Measurements from ENCODE around the gene KLK12. TPM values are rescaled to one million over a fixed set of nuclear protein-coding genes. Genes with fewer than 3 reads are reported as not detected.

Gene KLK12
- total and polyA plus RNA-seq, 11 donors, result not detected

GRCh38 chr19:51003316-51003715, 31.5 kb downstream of the KLK12 start:
- no peak for DNase-seq
- Histone ChIP-seq H3K36me3 (no peaks in the 10 kb centered on the region), H3K9me3 (no peaks in the 10 kb centered on the region), H3K4me1 (no peaks in the 10 kb centered on the region), H3K4me3 (no peak overlapping the region), H3K27me3 (peaks cover 11 to 73% (median 29%) of the 10 kb centered on the region in 9 donors), H3K27ac (no peak overlapping the region)
- intact Hi-C loops (cut with DNase I), result no loop called here
- TF ChIP-seq CTCF (IDR thresholded peaks at IDR 0.05), result no peak
- no peak for TF ChIP-seq POLR2A (IDR thresholded peaks at IDR 0.05)
- WGBS, 4 donors, result 73 to 81% (median 78%) methylated on average over 7 of the region's 7 CpGs
- ATAC-seq, result no peak

GRCh38 chr19:51002542-51003311, 32.1 kb downstream of the KLK12 start:
- ATAC-seq, result no peak
- no peak overlapping the region for H3K27ac ChIP-seq
- intact Hi-C loops (cut with DNase I), result no loop called here
- DNase-seq, result no peak
- H3K4me3 ChIP-seq, result no peak overlapping the region
- WGBS, 4 donors, result 23 to 65% (median 54%) methylated on average over 25 to 42 of the region's 42 CpGs
- no peaks in the 10 kb centered on the region for H3K9me3 ChIP-seq
- TF ChIP-seq CTCF (IDR thresholded peaks at IDR 0.05) (no peak), POLR2A (IDR thresholded peaks at IDR 0.05) (no peak)
- no peaks in the 10 kb centered on the region for H3K4me1 ChIP-seq
- no peaks in the 10 kb centered on the region for H3K36me3 ChIP-seq
- H3K27me3 ChIP-seq, result peaks cover 13 to 79% (median 29%) of the 10 kb centered on the region in 9 donors

GRCh38 chr19:51002089-51002532, 32.7 kb downstream of the KLK12 start:
- Histone ChIP-seq H3K36me3 (no peaks in the 10 kb centered on the region), H3K4me1 (no peaks in the 10 kb centered on the region), H3K27ac (no peak overlapping the region), H3K9me3 (no peaks in the 10 kb centered on the region), H3K4me3 (no peak overlapping the region), H3K27me3 (peaks cover 14 to 79% (median 29%) of the 10 kb centered on the region in 9 donors)
- 22 to 48% (median 36%) methylated on average over 12 of the region's 12 CpGs for WGBS, 4 donors
- DNase-seq (no peak), ATAC-seq (no peak)
- TF ChIP-seq CTCF (IDR thresholded peaks at IDR 0.05) (no peak), POLR2A (IDR thresholded peaks at IDR 0.05) (no peak)
- intact Hi-C loops (cut with DNase I), result no loop called here

GRCh38 chr19:51001515-51001914, 33.3 kb downstream of the KLK12 start, which contains the start of gene KLK8:
Gene KLK8 (minus strand): TSS chr19:51001604. CDS start chr19:51001167, 437 bp downstream.
- DNase-seq (no peak), ATAC-seq (no peak)
- Histone ChIP-seq H3K27ac (no peak within 1 kb of the TSS), H3K9me3 (no peaks in the 10 kb centered on the region), H3K4me3 (no peak within 1 kb of the TSS), H3K36me3 (no peaks in the 10 kb centered on the region), H3K27me3 (peaks cover 14 to 73% (median 29%) of the 10 kb centered on the region in 9 donors), H3K4me1 (no peaks in the 10 kb centered on the region)
- 27 to 34% (median 29%) methylated on average over 7 of the region's 7 CpGs for WGBS, 4 donors
- no peak for TF ChIP-seq CTCF (IDR thresholded peaks at IDR 0.05)
- TF ChIP-seq POLR2A (IDR thresholded peaks at IDR 0.05), result no peak
- intact Hi-C loops (cut with DNase I), result no loop called here

Data from heart left ventricle (tissue), 16 donors.